Measurements from ENCODE around the gene FBXW7. TPM values are rescaled to one million over a fixed set of nuclear protein-coding genes. Genes with fewer than 3 reads are reported as not detected.
"Not testable (repeated sequence)": the region's sequence is repeated elsewhere in the genome, so short reads cannot be mapped to it uniquely, and the experiment has no call there.

Gene FBXW7
- total RNA-seq, 2 experiments from 2014 or later = 35.8 to 37.8 TPM

DNA sequence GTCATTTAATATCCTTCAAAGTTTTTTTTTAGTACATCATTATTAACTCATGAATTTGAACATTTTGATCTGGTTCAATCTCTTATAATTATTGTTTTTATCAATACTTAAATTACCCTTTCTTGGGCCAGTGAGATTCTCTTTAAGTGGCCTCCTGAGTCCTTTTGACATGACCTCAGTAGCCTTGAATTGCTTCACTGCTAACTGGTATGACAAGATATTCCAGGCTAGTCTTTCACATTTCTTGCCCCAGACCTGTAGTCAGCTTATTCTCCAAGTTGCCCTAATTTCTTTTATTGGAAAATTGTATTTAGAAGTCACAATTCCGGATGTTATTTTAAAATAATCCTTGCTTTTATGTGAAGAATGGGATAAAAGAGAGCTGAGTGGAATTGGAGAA is 35.4 kb upstream of the FBXW7 start:
- no peak for DNase-seq

DNA sequence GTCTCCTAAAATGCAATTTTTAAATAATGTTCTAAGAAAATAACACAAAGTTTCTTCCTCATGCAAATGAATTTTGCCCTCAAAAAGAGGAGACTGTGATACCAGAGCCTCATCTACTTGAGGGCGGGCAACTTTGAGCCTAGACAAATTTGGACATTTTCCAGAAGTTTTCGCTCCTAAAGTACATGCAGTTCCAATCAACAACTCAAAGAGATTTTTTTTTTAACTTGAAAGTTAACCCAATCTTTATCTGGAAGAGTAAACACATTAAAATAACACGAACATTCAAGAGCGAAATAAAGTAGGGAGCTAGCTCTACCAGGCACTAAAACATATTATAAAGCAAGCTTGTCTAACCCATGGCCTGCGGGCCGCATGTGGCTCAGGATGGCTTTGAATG is 29.4 kb upstream of the FBXW7 start:
- Mint-ChIP-seq H3K27ac (peak overlapping the region; percentile 5), H3K4me3 (no peak overlapping the region), H3K27me3 (no peaks in the 10 kb centered on the region), H3K4me1 (ENCODE audit: low read depth) (no peaks in the 10 kb centered on the region), H3K36me3 (no peaks in the 10 kb centered on the region), H3K9me3 (no peaks in the 10 kb centered on the region)
- POLR2A ChIA-PET = interaction anchor here (2.5 kb wide), 1 partner anchor 29 kb away, joined by 5 read pairs; the partner anchor contains the start of gene FBXW7
- no peak for DNase-seq
- CTCF ChIA-PET = no interaction called here
- intact Hi-C loops (cut with micrococcal nuclease) = no loop called here

More for the DNA sequence above, 35.4 kb upstream of the FBXW7 start:
- H3K9me3 Mint-ChIP-seq = no peaks in the 10 kb centered on the region
- no peaks in the 10 kb centered on the region for H3K36me3 Mint-ChIP-seq
- no peak overlapping the region for H3K27ac Mint-ChIP-seq
- H3K4me3 Mint-ChIP-seq = no peak overlapping the region
- no peaks in the 10 kb centered on the region for H3K4me1 Mint-ChIP-seq (ENCODE audit: low read depth)
- ChIA-PET POLR2A (no interaction called here), CTCF (no interaction called here)
- intact Hi-C loops (cut with micrococcal nuclease) = no loop called here
- no peaks in the 10 kb centered on the region for H3K27me3 Mint-ChIP-seq

DNA sequence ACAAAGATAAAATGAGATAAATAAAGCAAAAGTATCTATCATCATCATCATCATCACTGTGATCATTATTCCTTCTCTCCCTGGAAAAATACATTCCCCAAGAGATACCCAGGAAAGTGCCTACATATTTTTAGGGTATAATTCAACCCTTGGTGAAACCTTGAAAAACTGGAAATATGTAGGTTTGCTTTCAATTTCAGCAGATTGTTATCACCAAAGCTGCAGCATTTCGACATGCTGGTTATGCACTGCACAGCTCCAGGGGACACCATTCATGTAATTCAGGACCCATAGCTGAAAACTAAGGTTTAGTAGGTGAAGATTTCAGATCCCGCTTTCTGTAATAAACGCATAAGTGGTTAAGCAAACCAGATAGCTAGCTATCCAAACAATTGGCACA is 28.4 kb upstream of the FBXW7 start:
- DNase-seq = no peak
- H3K4me3 Mint-ChIP-seq = no peak overlapping the region
- POLR2A ChIA-PET = interaction anchor here (2.5 kb wide), 1 partner anchor 28 kb away, joined by 5 read pairs; the partner anchor contains the start of gene FBXW7
- H3K36me3 Mint-ChIP-seq = no peaks in the 10 kb centered on the region
- intact Hi-C loops (cut with micrococcal nuclease) = no loop called here
- CTCF ChIA-PET = no interaction called here
- H3K27me3 Mint-ChIP-seq = no peaks in the 10 kb centered on the region
- H3K4me1 Mint-ChIP-seq (ENCODE audit: low read depth) = no peaks in the 10 kb centered on the region
- no peaks in the 10 kb centered on the region for H3K9me3 Mint-ChIP-seq
- no peak overlapping the region for H3K27ac Mint-ChIP-seq

DNA sequence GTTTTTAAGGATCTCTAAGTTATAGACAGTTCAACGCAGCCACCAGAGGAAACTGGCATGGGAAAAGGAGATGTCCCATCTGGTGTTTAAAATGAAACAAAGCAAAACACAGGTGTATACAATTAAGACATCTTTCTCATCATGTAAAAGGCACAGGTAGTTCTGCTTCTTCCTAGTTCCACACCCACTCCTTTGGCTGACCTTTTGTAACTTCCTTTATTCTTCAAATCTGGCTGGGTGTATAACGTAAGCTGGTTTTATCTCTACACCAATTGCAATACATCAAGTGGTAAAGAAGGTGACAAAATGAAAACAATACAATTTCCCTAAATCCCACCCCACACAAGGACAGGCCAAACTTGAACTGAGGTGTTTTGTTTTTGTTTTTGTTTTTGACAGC is 27.3 kb upstream of the FBXW7 start:
- Mint-ChIP-seq H3K36me3 (no peaks in the 10 kb centered on the region), H3K9me3 (no peaks in the 10 kb centered on the region), H3K4me3 (no peak overlapping the region), H3K4me1 (ENCODE audit: low read depth) (peaks cover 4% of the 10 kb centered on the region), H3K27ac (no peak overlapping the region), H3K27me3 (no peaks in the 10 kb centered on the region)
- ChIA-PET POLR2A (no interaction called here), CTCF (no interaction called here)
- DNase-seq = no peak
- intact Hi-C loops (cut with micrococcal nuclease) = no loop called here

DNA sequence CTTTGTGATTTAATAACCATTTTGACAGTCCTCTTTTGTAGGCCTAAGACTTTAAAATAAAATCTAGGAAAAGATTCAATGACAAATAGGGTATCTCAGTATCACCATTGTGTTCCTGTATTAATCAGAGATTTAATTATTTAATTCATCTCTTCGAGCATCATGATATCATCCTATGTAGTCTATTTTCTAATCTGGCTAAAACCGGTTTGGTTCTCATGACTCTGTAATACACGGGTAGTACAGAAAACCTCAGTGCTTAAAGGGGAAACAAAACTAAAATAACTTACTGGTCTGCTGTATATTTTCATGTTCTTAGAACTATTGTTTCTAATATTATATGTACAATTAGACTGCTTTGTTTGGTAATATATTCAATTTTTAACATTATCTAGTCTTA is 23.7 kb upstream of the FBXW7 start:
- POLR2A ChIA-PET = no interaction called here
- CTCF ChIA-PET = no interaction called here
- intact Hi-C loops (cut with micrococcal nuclease) = no loop called here

DNA sequence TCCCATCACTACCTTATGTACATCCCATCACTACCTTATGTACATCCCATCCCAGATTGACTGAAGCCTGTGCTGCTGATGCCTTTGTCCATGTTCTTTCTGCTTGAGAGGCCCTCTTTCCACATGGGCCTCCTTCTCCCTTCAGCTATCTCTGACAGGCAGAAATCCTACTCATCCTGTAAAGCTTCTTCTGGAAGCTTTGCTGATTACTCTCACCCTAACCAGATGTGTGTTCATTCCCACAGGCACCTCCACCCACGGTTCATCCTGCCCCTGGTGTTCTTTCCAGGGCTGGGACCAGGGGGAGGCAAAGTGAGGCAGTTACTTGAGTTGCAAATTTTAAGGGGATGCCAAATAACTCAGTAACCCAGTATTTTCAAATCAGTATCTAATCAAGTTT is 22.5 kb upstream of the FBXW7 start:
- H3K4me3 Mint-ChIP-seq = no peak overlapping the region
- no peak for DNase-seq
- H3K27me3 Mint-ChIP-seq = no peaks in the 10 kb centered on the region
- H3K27ac Mint-ChIP-seq = no peak overlapping the region
- peaks cover 38% of the 10 kb centered on the region for H3K4me1 Mint-ChIP-seq (ENCODE audit: low read depth)
- POLR2A ChIA-PET = no interaction called here
- no peaks in the 10 kb centered on the region for H3K9me3 Mint-ChIP-seq
- CTCF ChIA-PET = no interaction called here
- no peaks in the 10 kb centered on the region for H3K36me3 Mint-ChIP-seq
- intact Hi-C loops (cut with micrococcal nuclease) = no loop called here

More for the DNA sequence above, 23.7 kb upstream of the FBXW7 start:
- no peaks in the 10 kb centered on the region for H3K9me3 Mint-ChIP-seq
- no peak overlapping the region for H3K27ac Mint-ChIP-seq
- H3K4me1 Mint-ChIP-seq (ENCODE audit: low read depth) = peaks cover 26% of the 10 kb centered on the region
- no peak overlapping the region for H3K4me3 Mint-ChIP-seq
- no peak for DNase-seq
- H3K36me3 Mint-ChIP-seq = no peaks in the 10 kb centered on the region
- no peaks in the 10 kb centered on the region for H3K27me3 Mint-ChIP-seq

DNA sequence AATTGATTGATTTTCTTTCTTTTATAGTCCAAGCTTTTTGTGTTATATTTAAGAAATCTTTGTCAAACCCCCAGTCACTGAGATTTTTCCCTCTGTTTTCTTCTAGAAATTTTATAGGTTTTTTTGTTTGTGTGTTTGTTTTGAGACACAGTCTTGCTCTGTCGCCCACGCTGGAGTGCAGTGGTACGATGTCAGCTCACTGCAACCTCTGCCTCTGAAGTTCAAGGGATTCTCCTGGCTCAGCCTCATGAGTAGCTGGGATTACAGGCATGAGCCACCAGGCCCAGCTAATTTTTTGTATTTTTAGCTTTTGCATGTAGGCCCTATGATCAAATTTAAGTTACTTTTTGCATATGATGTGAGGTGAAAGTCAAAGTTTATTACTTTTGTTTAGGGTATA is 20.9 kb upstream of the FBXW7 start:
- Mint-ChIP-seq H3K27me3 (no peaks in the 10 kb centered on the region), H3K4me1 (ENCODE audit: low read depth) (peaks cover 51% of the 10 kb centered on the region), H3K36me3 (no peaks in the 10 kb centered on the region), H3K27ac (no peak overlapping the region), H3K9me3 (no peaks in the 10 kb centered on the region), H3K4me3 (no peak overlapping the region)
- intact Hi-C loops (cut with micrococcal nuclease) = no loop called here
- ChIA-PET POLR2A (no interaction called here), CTCF (interaction anchor here (0.6 to 3.9 kb wide), 2 partner anchors 55 to 808 kb away, joined by 3 to 21 read pairs; no protein-coding TSS in a partner anchor)
- DNase-seq = no peak

DNA sequence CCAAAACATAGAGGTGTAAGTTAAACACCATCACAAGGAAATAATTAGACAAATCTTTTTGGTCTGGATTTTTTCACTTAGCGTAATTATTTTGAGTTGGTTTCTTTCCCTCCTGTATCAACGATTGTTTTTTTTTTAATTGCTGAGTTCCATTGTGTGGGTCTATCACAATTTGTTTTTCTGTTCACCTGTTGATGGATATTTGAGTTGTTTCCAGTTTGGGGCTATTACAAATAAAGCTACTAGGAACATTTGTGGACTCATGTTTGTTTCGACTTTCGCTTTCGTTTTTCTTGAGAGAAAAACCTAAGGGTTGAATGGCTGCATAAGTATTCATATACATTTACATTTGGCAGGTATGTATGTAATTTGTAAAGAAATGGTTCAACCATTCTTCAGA is 20.4 kb upstream of the FBXW7 start:
- ChIA-PET CTCF (interaction anchor here (0.6 to 3.9 kb wide), 3 partner anchors 55 to 809 kb away, joined by 3 to 21 read pairs (median 3); no protein-coding TSS in a partner anchor), POLR2A (no interaction called here)
- no peaks in the 10 kb centered on the region for H3K9me3 Mint-ChIP-seq
- H3K27ac Mint-ChIP-seq = peak overlapping the region; percentile 77
- no peaks in the 10 kb centered on the region for H3K36me3 Mint-ChIP-seq
- no peak for DNase-seq
- peaks cover 54% of the 10 kb centered on the region for H3K4me1 Mint-ChIP-seq (ENCODE audit: low read depth)
- no peaks in the 10 kb centered on the region for H3K27me3 Mint-ChIP-seq
- intact Hi-C loops (cut with micrococcal nuclease) = no loop called here
- peak overlapping the region; percentile 57 for H3K4me3 Mint-ChIP-seq

DNA sequence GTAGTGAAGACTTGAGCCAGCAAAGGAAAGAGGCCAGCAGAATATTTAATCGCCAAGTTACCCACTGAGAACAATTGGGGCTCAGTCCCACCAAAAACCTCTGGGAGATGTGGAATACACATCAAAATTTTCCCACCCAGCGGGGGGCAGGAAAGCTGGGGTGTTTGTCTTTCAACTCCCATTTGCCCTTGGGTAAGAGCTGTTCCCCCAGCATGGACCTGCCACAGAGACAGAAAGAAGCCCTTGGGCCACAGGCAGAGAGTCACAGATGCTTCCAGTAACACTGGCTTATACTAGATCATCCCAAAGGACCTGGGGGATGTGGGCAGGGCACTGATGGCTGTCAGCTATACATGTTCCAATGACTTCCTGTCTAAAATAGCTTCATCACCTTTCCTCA is 18.9 kb upstream of the FBXW7 start:
- Mint-ChIP-seq H3K27ac (peak overlapping the region; percentile 88), H3K36me3 (no peaks in the 10 kb centered on the region), H3K27me3 (no peaks in the 10 kb centered on the region), H3K9me3 (no peaks in the 10 kb centered on the region), H3K4me3 (no peak overlapping the region), H3K4me1 (ENCODE audit: low read depth) (peaks cover 55% of the 10 kb centered on the region)
- peak; percentile 15 for DNase-seq
- ChIA-PET POLR2A (interaction anchor here (0.6 to 6.0 kb wide), 3 partner anchors 15 to 53 kb away, joined by 4 to 81 read pairs (median 8); partner anchors contain the start of gene FBXW7), CTCF (interaction anchor here (0.9 to 3.9 kb wide), 6 partner anchors 16 to 125 kb away, joined by 3 to 21 read pairs (median 6); partner anchors contain the start of genes FBXW7 and TMEM154)
- intact Hi-C loops (cut with micrococcal nuclease) = loop anchor here (1.0 to 5.0 kb wide), 6 partner anchors 10 to 143 kb away; partner anchors contain the start of gene FBXW7

DNA sequence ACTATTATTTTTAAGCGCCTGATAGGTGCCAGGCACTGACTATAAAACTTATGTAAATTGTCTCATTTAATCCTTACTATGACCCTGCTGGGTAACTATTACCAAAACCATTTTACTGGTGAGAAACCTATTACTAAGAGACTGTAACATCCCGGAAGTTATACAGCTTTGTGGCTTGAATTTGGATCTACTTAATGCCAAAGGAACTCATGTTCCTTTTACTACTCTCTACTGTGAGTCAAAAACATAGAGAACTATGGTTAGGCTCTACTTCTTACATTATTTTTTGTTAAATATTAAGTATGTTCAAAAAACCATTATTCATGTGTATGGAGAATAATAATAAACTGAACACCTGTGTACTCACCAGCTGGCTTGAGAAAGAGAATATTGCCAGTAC is 14.8 kb upstream of the FBXW7 start:
- CTCF ChIA-PET, H3K27me3 Mint-ChIP-seq, H3K27ac Mint-ChIP-seq, H3K36me3 Mint-ChIP-seq, H3K4me3 Mint-ChIP-seq, H3K9me3 Mint-ChIP-seq, DNase-seq: not testable (repeated sequence)
- intact Hi-C loops (cut with micrococcal nuclease) = loop anchor here (5.0 kb wide), 1 partner anchor 147 kb away; no protein-coding TSS in a partner anchor
- H3K4me1 Mint-ChIP-seq (ENCODE audit: low read depth) = peaks cover 38% of the 10 kb centered on the region
- POLR2A ChIA-PET = interaction anchor here (1.2 to 6.0 kb wide), 2 partner anchors 11 to 14 kb away, joined by 4 to 81 read pairs; partner anchors contain the start of gene FBXW7

DNA sequence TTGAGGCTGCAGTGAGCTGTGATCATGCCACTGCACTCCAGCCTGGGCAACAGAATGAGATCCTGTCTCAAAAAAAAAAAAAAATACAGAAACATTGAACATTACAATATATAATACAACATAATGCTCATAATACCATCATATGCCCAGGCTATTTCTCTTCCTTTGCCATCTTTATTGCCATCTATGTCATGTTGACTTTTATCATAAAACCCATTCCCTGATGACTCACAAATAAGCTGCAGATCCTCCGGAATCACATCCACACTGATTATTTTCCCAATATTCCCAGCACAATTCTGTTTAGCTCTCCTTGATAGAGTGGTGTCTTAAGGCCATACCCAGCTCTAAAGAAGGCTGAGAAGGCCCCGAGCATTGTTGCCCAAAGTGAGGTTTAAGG is 9.2 kb upstream of the FBXW7 start:
- H3K4me3 Mint-ChIP-seq = no peak overlapping the region

DNA sequence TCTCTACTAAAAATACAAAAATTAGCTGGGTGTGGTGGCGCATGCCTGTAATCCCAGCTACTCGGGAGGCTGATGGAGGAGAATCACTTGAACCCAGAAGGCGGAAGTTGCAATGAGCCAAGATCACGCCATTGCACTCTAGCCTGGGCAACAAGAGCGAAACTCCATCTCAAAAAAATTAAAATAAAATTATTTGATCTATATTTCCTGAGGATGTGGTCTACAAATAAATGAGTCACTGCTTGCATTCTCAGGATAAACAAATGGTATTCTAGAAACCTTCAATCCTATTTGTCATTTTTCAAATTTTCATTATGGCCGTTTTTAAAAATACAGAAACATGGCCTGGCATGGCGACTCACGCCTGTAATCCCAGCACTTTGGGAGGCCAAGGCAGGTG is 8.6 kb upstream of the FBXW7 start:
- CTCF ChIA-PET, H3K9me3 Mint-ChIP-seq, DNase-seq, H3K36me3 Mint-ChIP-seq, H3K27me3 Mint-ChIP-seq, POLR2A ChIA-PET, H3K4me3 Mint-ChIP-seq: not testable (repeated sequence)
- H3K4me1 Mint-ChIP-seq (ENCODE audit: low read depth) = peaks cover 15% of the 10 kb centered on the region
- H3K27ac Mint-ChIP-seq = peak overlapping the region; percentile 28
- intact Hi-C loops (cut with micrococcal nuclease) = loop anchor here (1.0 kb wide), 1 partner anchor 10 kb away; no protein-coding TSS in a partner anchor

More for the DNA sequence above, 9.2 kb upstream of the FBXW7 start:
- no peaks in the 10 kb centered on the region for H3K27me3 Mint-ChIP-seq
- H3K9me3 Mint-ChIP-seq = peaks cover under 1% of the 10 kb centered on the region
- CTCF ChIA-PET = interaction anchor here (0.6 kb wide), 1 partner anchor 284 kb away, joined by 3 read pairs; no protein-coding TSS in a partner anchor
- POLR2A ChIA-PET = no interaction called here
- intact Hi-C loops (cut with micrococcal nuclease) = no loop called here
- no peak overlapping the region for H3K27ac Mint-ChIP-seq
- H3K36me3 Mint-ChIP-seq = peaks cover 3% of the 10 kb centered on the region
- peaks cover 11% of the 10 kb centered on the region for H3K4me1 Mint-ChIP-seq (ENCODE audit: low read depth)
- DNase-seq = no peak

DNA sequence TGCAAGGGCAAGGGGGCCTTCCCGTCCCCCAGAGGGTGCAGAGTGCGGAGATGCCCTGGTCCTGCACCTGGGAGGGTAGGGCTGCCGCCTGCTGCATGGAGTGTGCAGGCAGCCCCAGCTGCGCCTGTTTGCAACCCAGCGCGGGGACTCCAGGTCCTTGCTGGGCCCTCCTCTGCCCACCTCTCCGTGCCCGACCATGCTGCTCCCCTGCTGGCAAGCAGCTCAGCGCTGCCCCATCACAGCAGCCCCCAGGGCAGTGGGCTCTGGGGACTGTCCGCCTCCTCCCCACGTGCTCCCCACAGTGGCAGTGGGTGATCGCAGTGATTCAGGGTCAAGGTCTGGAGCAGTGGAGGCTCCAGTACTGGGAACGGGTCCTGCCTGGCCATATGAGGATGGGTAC is 5.0 kb upstream of the FBXW7 start:
- Mint-ChIP-seq H3K36me3 (peaks cover 17% of the 10 kb centered on the region), H3K27ac (no peak overlapping the region), H3K4me1 (ENCODE audit: low read depth) (peaks cover 39% of the 10 kb centered on the region), H3K27me3 (no peaks in the 10 kb centered on the region), H3K4me3 (no peak overlapping the region), H3K9me3 (peaks cover 2% of the 10 kb centered on the region)
- DNase-seq = no peak
- intact Hi-C loops (cut with micrococcal nuclease) = no loop called here
- ChIA-PET POLR2A (no interaction called here), CTCF (no interaction called here)
